K562 (cell line): ENCODE measurements around the gene CAST. TPM values are rescaled to one million over a fixed set of nuclear protein-coding genes. Genes with fewer than 3 reads are reported as not detected.

ENCODE experiments used
- BHLHE40 ChIP-seq: IDR thresholded peaks from 2 replicates; pipeline ENCODE4 v1.6.1; 2011; ENCODE audit warnings: low read length, improper control_type of control experiment
- BRCA1 ChIP-seq, 2 experiments: fragments of 450-650 bp in 1 of 2; sonication (generic) in 1 of 2; formaldehyde crosslinking in 1 of 2; IDR thresholded peaks; 2 replicates each; pipeline versions ENCODE4 v1.5.0 to v1.6.1; 2017 to 2020; ENCODE audit warnings: mild to moderate bottlenecking in 1 of 2, missing genetic modification reagents in 1 of 2
- CEBPG ChIP-seq, 3 experiments: fragments of 200-800 bp in 1 of 3; sonication (Bioruptor generic) in 1 of 3; sonication (generic) in 1 of 3; formaldehyde crosslinking in 1 of 3; IDR thresholded peaks in 2 of 3; conservative IDR thresholded peaks in 1 of 3; 2 replicates each; pipeline versions ENCODE4 v1.6.1 to v1.8.0; 2016 to 2022; ENCODE audit warnings: missing compliant biosample characterization in 2 of 3, missing genetic modification characterization in 2 of 3, mild to moderate bottlenecking in 1 of 3, missing genetic modification reagents in 1 of 3
- CSDE1 ChIP-seq, 2 experiments: fragments of 450-650 bp; IDR thresholded peaks; 2 replicates each; pipeline ENCODE4 v1.6.1; 2016; ENCODE audit warnings: mild to moderate bottlenecking in 1 of 2
- ETV1 ChIP-seq: fragments of 450-650 bp; conservative IDR thresholded peaks from 2 replicates; pipeline ENCODE4 v1.6.1; 2016; ENCODE audit warnings: missing genetic modification characterization, control low read depth, low read depth, missing compliant biosample characterization
- EZH2 ChIP-seq: IDR thresholded peaks from 2 replicates; pipeline ENCODE4 v1.6.1; 2012; ENCODE audit warnings: low read depth, mild to moderate bottlenecking, inconsistent platforms, low read length, borderline replicate concordance
- MYC ChIP-seq, 2 experiments: fragments of 250-450 bp in 1 of 2; sonication (Bioruptor Pico) in 1 of 2; IDR thresholded peaks; 2 replicates each; pipeline versions ENCODE4 v1.5.1 to v1.6.1; 2012 to 2021; ENCODE audit warnings: low read depth in 2 of 2, borderline replicate concordance in 1 of 2, improper control_type of control experiment in 1 of 2, low read length in 1 of 2, mild to moderate bottlenecking in 1 of 2, moderate library complexity in 1 of 2
- RBFOX2 ChIP-seq: fragments of 200-400 bp; formaldehyde crosslinking; IDR thresholded peaks from 2 replicates; pipeline ENCODE4 v1.6.1; 2017; ENCODE audit warnings: low read depth, mild to moderate bottlenecking, low read length, moderate library complexity
- RFX1 ChIP-seq: fragments of 450-650 bp; IDR thresholded peaks from 2 replicates; pipeline ENCODE4 v1.6.1; 2016; ENCODE audit warnings: mild to moderate bottlenecking, moderate library complexity
- RNF2 ChIP-seq: sonication (generic); IDR thresholded peaks from 2 replicates; pipeline ENCODE4 v1.6.1; 2016
- SMAD4 ChIP-seq: fragments of 250-450 bp; sonication (Bioruptor Pico); conservative IDR thresholded peaks from 2 replicates; pipeline ENCODE4 v1.8.0; 2021; ENCODE audit warnings: inconsistent platforms, mild to moderate bottlenecking, moderate library complexity
- SMARCA4 ChIP-seq: fragments of 450-650 bp; IDR thresholded peaks from 2 replicates; pipeline ENCODE4 v1.6.1; 2016
- ZBTB17 ChIP-seq: fragments of 450-650 bp; formaldehyde crosslinking; IDR thresholded peaks from 2 replicates; pipeline ENCODE4 v1.4.0; 2020; ENCODE audit warnings: mild to moderate bottlenecking
- ZNF589 ChIP-seq: fragments of 200-800 bp; sonication (Bioruptor generic); IDR thresholded peaks from 2 replicates; pipeline ENCODE4 v1.6.1; 2016; ENCODE audit warnings: low read depth, missing genetic modification characterization, missing compliant biosample characterization
- ZSCAN32 ChIP-seq: fragments of 450-650 bp; formaldehyde crosslinking; IDR thresholded peaks from 2 replicates; pipeline ENCODE4 v1.4.0; 2020; ENCODE audit warnings: mild to moderate bottlenecking, moderate library complexity
- polyA plus RNA-seq, 8 experiments: library from polyadenylated mRNA; depleted of rRNA in 4 of 8; stranded (reverse) in 5 of 8; unstranded in 3 of 8; fragments of >200 nt; fragmentation: Nextera tagmentation in 2 of 8; fragmentation: Illumina TruSeq in 1 of 8; extraction: Ambion mirVana in 2 of 8; extraction: Trizol in 1 of 8; gene quantifications; 2 replicates each; pipeline versions ENCODE4 v1.2.1 to v1.2.3, GENCODE V29; 2011 to 2014; ENCODE audit warnings: inconsistent platforms in 1 of 8, missing spikeins in 1 of 8
- total RNA-seq, 7 experiments: library from RNA; depleted of rRNA in 6 of 7; stranded (reverse); fragments of >200 nt in 6 of 7; fragmentation: Illumina TruSeq in 2 of 7; extraction: Trizol in 2 of 7; gene quantifications; 2 replicates each; pipeline versions ENCODE4 v1.2.1 to v1.2.3, GENCODE V29; 2011 to 2021; ENCODE audit warnings: low replicate concordance in 1 of 7
- TF ChIP-seq, protein P1 (sequence below), 2 experiments: fragments of 450-650 bp in 1 of 2; sonication (generic) in 1 of 2; formaldehyde crosslinking in 1 of 2; IDR thresholded peaks in 1 of 2; conservative IDR thresholded peaks in 1 of 2; 2 replicates each; pipeline versions ENCODE4 v1.6.1 to v1.8.1; 2016 to 2023; ENCODE audit warnings: mild to moderate bottlenecking in 2 of 2, moderate library complexity in 2 of 2, inconsistent platforms in 1 of 2, missing genetic modification reagents in 1 of 2
- TF ChIP-seq, protein P2 (sequence below): fragments of 450-650 bp; formaldehyde crosslinking; IDR thresholded peaks from 2 replicates; pipeline ENCODE4 v1.4.0; 2020; ENCODE audit warnings: mild to moderate bottlenecking, moderate library complexity
- TF ChIP-seq, protein P3 (sequence below): fragments of 450-650 bp; formaldehyde crosslinking; IDR thresholded peaks from 2 replicates; pipeline ENCODE4 v1.4.0; 2022; ENCODE audit warnings: mild to moderate bottlenecking, moderate library complexity

CAST gene
- total and polyA plus RNA-seq, 9 of the 15 experiments (the other 6 are each of a cell fraction or from before 2014, with no cell fraction given), result 55.5 to 136 (median 86.1) TPM

DNA sequence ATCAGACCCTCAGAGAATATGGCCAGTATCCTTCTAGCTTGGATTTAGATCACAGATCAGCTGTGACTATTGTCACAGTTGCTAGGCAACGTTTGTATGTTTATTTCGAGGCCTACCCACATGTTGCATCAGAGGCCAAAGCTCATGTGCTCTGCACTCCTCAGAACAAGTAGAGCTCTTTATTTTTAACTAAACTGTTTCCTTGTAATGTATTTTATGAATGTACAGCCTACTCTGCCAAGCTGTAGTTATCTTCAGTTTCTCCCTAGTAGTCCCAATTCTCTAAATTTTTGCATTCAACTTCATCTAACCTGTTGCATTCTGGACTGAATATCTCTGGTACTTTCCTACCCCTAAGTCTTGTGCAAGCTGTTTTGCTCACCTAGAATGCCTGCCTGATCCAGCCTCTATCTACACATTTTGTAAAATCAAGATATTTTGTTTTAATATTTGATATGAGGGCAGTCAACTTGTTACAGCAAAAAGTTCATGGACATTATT is 52.8 kb downstream of the CAST start (continued):
- no peak for TF ChIP-seq EZH2
- TF ChIP-seq, protein P1, sequence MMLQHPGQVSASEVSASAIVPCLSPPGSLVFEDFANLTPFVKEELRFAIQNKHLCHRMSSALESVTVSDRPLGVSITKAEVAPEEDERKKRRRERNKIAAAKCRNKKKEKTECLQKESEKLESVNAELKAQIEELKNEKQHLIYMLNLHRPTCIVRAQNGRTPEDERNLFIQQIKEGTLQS (IDR thresholded peaks at IDR 0.05), result peak; percentile 94
- TF ChIP-seq, protein P1 (CRISPR knock-in tag; conservative IDR thresholded peaks at IDR 0.05), result no peak
- peak; percentile 97 for TF ChIP-seq RFX1
- peak; percentile 73; the same call in 1 of the 2 replicates for TF ChIP-seq ZSCAN32 (CRISPR knock-in tag)
- TF ChIP-seq, protein P2, sequence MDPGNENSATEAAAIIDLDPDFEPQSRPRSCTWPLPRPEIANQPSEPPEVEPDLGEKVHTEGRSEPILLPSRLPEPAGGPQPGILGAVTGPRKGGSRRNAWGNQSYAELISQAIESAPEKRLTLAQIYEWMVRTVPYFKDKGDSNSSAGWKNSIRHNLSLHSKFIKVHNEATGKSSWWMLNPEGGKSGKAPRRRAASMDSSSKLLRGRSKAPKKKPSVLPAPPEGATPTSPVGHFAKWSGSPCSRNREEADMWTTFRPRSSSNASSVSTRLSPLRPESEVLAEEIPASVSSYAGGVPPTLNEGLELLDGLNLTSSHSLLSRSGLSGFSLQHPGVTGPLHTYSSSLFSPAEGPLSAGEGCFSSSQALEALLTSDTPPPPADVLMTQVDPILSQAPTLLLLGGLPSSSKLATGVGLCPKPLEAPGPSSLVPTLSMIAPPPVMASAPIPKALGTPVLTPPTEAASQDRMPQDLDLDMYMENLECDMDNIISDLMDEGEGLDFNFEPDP (CRISPR knock-in tag), result 0 out of 2 replicates have a peak, but pooled peaks have one; percentile 57
- no peak for TF ChIP-seq BRCA1 (IDR thresholded peaks at IDR 0.05)
- TF ChIP-seq BRCA1 (CRISPR knock-in tag; IDR thresholded peaks at IDR 0.05), result no peak
- no peak for TF ChIP-seq ETV1 (tag)
- TF ChIP-seq MYC (IDR thresholded peaks at IDR 0.05; ENCODE audit: low read depth, low read length), result peak; percentile 99
- peak; percentile 69; the same call in 1 of the 2 replicates for TF ChIP-seq MYC (CRISPR knock-in tag; IDR thresholded peaks at IDR 0.05; ENCODE audit: borderline replicate concordance, low read depth)
- 0 out of 2 replicates have a peak, but pooled peaks have one; percentile 26 for TF ChIP-seq RNF2
- TF ChIP-seq CSDE1 (IDR thresholded peaks at IDR 0.05), result peak in 1 of 2 experiments; percentile 59; a peak in 1 of 4 replicates
- TF ChIP-seq ZBTB17 (CRISPR knock-in tag), result peak; percentile 39; the same call in 1 of the 2 replicates
- TF ChIP-seq SMARCA4, result peak; percentile 50; the same call in 1 of the 2 replicates
- TF ChIP-seq CEBPG (CRISPR knock-in tag; IDR thresholded peaks at IDR 0.05), result peak; percentile 99
- TF ChIP-seq CEBPG (tag; conservative IDR thresholded peaks at IDR 0.05 in 1 of 2, IDR thresholded peaks at IDR 0.05 in 1 of 2), result peak; percentile 97 to 98
- peak; percentile 54; the same call in 1 of the 2 replicates for TF ChIP-seq BHLHE40
- peak; percentile 75; the same call in 1 of the 2 replicates for TF ChIP-seq ZNF589 (CRISPR knock-in tag)
- peak; percentile 58; the same call in 1 of the 2 replicates for TF ChIP-seq SMAD4 (CRISPR knock-in tag)
- TF ChIP-seq, protein P3, sequence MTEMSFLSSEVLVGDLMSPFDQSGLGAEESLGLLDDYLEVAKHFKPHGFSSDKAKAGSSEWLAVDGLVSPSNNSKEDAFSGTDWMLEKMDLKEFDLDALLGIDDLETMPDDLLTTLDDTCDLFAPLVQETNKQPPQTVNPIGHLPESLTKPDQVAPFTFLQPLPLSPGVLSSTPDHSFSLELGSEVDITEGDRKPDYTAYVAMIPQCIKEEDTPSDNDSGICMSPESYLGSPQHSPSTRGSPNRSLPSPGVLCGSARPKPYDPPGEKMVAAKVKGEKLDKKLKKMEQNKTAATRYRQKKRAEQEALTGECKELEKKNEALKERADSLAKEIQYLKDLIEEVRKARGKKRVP, result peak; percentile 95
- TF ChIP-seq RBFOX2, result 0 out of 2 replicates have a peak, but pooled peaks have one; percentile 19
